ENCODE measurements around the gene RIPOR3.
"Not testable (repeated sequence)": the region's sequence is repeated elsewhere in the genome, so short reads cannot be mapped to it uniquely, and the experiment has no call there.

Gene RIPOR3

DNA sequence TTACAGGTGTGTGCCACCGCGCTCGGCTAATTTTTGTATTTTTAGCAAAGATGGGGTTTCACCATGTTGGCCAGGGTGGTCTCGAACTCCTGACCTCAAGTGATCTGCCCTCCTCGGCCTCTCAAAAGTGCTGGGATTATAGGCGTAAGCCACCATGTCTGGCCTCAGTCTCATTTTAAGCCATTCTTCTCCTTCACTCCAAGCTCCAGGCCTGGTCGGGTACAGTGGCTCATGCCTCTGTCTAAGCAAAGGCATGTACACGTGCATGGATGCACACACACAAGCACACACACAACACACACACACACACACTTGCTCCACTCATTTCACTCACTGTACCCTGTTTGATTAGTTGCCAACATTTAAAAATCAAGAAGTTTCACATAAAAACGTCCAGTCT lies 32.3 kb upstream of the RIPOR3 start:
- DNase-seq = no peak

DNA sequence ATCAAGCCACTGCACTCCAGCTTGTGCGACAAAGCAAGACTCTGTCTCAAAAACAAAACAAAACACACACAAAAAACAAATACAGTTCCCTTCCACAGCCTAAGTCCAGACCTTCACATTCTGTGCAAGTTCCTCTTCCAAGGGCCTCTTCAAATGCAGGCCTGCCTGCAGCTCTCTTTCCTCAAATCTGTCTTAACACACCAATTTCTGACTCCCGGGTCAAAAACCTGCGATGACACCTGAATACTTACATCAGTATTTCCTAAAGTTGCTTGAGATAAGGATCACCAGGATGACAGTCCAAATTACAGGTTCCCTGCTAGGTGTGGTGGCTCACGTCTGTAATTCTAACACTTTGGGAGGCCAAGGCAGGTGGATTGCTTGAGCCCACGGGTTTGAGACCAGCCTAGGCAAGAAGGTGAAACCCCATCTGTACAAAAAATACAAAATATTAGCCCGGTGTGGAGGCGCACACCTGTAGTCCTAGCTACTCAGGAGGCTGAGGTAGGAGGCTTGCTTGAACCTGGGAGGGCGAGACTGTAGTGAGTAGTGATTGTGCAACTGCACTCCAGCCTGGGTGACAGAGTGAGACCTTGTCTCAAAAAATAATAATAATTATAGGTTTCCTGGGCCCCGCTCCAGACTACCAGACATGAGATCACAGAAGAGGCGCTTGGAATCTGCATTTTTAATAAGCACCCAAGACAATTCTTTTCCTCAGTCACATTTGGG lies 31.2 kb upstream of the RIPOR3 start:
- no peak for DNase-seq

- DNase-seq = peak in 1 of 2 donors; percentile 22
Measured at GRCh38 chr20:50721881-50722281, 30.5 kb upstream of the RIPOR3 start.

- DNase-seq = no peak
Measured at GRCh38 chr20:50720582-50720981, 29.2 kb upstream of the RIPOR3 start.

DNA sequence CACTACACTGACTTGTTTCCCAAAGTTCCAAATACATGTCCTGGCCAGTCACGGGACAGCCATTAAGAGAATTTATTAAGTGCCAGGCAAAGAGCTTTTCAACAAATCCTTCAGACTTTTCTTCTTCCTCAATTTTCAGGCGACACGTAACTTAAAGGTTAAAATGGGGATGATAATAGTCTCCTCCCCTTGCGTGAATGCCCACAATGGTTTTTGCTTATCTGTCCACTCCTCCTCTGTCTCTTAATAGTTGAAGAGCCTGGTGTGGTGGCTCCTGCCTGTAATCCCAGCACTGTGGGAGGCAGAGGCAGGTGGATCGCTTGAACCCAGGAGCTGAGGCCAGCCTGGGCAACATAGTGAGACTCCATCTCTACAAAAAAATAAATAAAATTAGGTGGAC lies 28.7 kb upstream of the RIPOR3 start:
- DNase-seq = no peak

DNA sequence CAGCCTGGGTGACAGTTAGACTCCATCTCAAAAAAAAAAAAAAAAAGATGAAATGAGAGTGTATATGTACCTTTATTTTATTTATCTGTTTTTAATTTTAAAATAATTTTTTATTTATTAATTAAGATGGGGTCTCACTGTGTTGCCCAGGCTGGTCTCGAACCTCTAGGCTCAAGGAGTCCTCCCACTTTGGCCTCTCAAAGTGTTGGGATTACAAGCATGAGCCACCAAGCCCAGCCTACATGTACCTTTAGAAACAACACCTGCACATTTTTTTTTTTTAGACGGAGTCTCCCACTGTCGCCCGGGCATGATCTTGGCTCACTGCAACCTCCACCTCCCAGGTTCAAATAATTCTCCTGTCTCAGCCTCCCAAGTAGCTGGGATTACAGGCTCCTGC lies 28.0 kb upstream of the RIPOR3 start:
- no peak for DNase-seq

GRCh38 chr20:50717974-50718761 lies 26.8 kb upstream of the RIPOR3 start:
- DNase-seq = peak in 1 of 2 donors; percentile 18

- DNase-seq = no peak
Measured at GRCh38 chr20:50717312-50717711, 26.0 kb upstream of the RIPOR3 start.

GRCh38 chr20:50716518-50716917 lies 25.2 kb upstream of the RIPOR3 start:
- no peak for DNase-seq

DNA sequence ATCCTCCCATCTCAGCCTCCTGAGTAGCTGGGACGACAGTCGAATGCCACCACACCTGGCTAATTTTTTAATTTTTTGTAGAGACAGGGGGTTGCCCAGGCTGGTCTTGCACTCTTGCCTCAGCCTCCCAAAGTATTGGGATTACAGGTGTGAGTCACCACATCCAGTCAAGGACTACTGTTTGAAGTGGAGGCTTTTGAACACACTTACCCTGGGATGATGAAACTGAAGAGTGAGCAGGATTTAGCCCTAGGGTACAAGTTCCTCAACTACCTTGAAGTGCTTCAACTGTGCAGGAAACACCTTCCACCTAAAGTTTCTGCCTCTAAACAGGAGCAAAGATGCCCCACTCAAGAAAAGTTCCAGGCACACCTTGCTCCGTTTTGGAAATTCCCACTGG lies 24.4 kb upstream of the RIPOR3 start:
- DNase-seq = no peak

DNA sequence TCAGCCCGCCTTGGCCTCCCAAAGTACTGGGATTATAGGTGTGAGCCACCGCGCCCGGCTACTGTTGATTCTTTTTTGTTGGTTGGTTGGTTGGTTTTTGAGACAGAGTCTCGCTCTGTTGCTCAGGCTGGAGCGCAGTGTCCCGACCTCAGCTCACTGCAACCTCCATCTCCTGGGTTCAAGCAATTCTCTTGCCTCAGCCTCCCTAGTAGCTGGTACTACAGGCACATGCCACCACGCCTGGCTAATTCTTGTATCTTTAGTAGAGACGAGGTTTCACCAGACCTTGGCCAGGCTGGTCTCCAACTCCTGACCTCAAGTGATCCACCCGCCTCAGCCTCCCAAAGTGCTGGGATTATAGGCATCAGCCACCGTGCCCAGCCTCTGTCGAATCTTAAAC lies 23.1 kb upstream of the RIPOR3 start:
- not testable (repeated sequence) for DNase-seq

DNA sequence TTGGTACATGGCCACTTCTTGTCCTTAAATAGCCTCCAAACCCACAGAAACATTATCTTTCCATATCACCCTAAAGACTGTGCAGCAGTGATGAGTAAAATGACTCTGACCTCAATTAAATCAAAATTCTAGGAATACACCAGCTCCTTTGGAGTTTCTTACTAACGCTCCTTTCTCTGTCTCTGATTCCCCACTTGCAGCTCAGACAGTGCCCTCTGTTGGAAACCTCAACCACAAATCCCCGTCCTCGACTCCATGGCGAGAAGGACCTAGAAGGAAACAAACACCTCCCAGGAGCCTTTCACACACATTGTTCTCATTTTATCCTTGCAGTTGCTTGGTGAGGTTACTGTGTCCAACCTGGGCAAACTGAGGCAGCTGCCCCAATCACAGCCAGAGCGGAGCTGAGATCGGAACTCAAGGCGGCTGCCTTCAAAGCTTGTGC lies 22.3 kb upstream of the RIPOR3 start:
- DNase-seq = no peak

DNA sequence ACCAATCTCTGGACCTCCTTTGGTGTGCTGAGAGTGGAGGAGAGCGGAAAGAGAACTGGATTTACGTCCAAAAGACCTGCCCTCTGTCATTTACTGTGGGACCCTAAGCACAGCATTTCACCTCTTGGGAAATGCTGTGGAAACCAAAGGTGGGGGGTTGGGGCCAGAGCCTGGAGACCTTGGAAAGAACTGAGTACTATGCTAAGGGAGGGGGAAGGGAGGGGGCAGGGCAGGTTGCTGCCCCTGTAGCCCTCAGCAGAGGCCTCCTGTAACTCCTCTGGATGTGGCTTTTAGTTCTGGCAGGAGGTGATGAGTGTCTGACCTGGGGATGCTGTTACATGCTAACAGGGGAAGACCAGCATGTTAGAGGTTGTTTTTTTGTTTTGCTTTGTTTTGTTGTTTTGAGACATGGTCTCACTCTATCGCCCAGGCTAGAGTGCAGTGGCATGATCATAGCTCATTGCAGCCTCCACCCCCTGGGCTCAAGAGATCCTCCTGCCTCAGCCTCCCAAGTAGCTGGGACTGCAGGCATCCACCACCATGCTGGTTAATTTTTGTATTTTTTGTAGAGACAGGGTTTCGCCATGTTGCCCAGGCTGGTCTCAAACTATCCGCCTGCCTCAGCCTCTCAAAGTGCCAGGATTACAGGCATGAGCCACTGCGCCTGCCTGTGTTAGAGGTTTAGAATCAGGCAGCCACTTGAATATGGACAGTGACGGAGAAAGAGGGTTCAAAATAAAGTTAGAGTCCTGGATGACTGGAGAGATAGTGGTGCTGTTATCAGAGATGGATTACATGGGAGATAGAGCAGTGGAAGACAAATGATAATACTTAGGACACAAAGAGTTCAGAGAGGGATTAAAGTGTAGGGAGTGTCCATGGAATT lies 21.7 kb upstream of the RIPOR3 start:
- no peak for DNase-seq

- no peak for DNase-seq
Measured at GRCh38 chr20:50711113-50711825, 19.9 kb upstream of the RIPOR3 start.

GRCh38 chr20:50710492-50711063 lies 19.2 kb upstream of the RIPOR3 start:
- DNase-seq = no peak

DNA sequence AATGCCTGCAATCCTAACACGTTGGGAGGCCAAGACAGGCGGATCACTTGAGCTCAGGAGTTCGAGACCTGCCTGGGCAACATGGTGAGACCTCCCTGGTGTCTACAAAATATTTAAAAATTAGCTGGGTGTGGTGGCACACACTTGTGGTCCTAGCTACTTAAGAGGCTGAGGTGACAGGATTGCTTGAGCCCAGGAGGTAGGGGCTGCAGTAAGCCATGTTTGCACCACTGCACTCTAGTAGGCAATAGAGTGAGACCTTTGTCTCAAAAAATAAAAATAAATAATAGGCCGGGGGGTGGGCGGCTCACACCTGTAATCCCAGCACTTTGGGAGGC lies 18.3 kb upstream of the RIPOR3 start:
- no peak for DNase-seq

- DNase-seq = no peak
Measured at GRCh38 chr20:50708845-50709635, 17.7 kb upstream of the RIPOR3 start.

DNA sequence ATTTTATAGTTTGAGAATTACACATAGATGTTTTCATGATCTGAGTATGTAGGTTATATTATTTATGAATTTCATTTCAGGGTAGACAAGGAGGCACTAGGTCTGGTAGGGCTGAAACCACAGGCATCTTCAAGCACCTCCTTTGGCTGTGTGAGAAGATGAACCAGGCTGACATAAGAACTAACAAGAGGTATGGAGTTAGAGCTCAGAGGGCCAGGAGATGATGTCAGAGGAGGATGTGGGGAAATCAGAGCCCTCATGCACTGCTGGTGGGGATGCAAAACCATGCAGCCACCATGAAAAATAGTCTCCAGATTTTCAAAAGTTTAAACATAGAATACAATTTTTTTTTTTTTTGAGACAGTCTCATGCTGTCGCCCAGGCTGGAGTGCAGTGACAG lies 13.6 kb upstream of the RIPOR3 start:
- no peak for DNase-seq

GRCh38 chr20:50704514-50704913 lies 13.2 kb upstream of the RIPOR3 start:
- no peak for DNase-seq

GRCh38 chr20:50703651-50704438 lies 12.5 kb upstream of the RIPOR3 start:
- DNase-seq = not testable (repeated sequence)

Data from hippocampal formation (tissue), 2 donors.